HL-60/S4 treated with retinoic acid at 250 ng/mL for 4 days and 3 days (cell line): ENCODE data around the gene TLR10.
"Not testable (repeated sequence)": the region's sequence is repeated elsewhere in the genome, so short reads cannot be mapped to it uniquely, and the experiment has no call there.

Experiments used
- in situ Hi-C: fragments of 300-500 bp; cut with MboI; formaldehyde crosslinking; loops from 2 replicates; pipeline ENCODE4 v1.7.0; 2022; ENCODE audit warnings: low sequenced_read_pairs

Gene TLR10

GRCh38 chr4:38803833-38804653 is 21.3 kb upstream of the TLR10 start:
- in situ Hi-C loops = no loop called here

- in situ Hi-C loops = no loop called here
Measured at GRCh38 chr4:38802561-38803355, 20.0 kb upstream of the TLR10 start.

GRCh38 chr4:38800961-38801450 is 18.2 kb upstream of the TLR10 start:
- in situ Hi-C loops = no loop called here

- in situ Hi-C loops = no loop called here
Measured at GRCh38 chr4:38800366-38800765, 17.6 kb upstream of the TLR10 start.

GRCh38 chr4:38795087-38795486 is 12.3 kb upstream of the TLR10 start:
- in situ Hi-C loops = no loop called here

- in situ Hi-C loops = no loop called here
Measured at GRCh38 chr4:38794051-38794450, 11.3 kb upstream of the TLR10 start.

GRCh38 chr4:38791010-38791409 is 8.2 kb upstream of the TLR10 start:
- in situ Hi-C loops = no loop called here

GRCh38 chr4:38788317-38788716 is 5.5 kb upstream of the TLR10 start:
- in situ Hi-C loops = no loop called here

GRCh38 chr4:38787693-38788092 is 4.9 kb upstream of the TLR10 start:
- in situ Hi-C loops = no loop called here

- in situ Hi-C loops = no loop called here
Measured at GRCh38 chr4:38785901-38786402, 3.2 kb upstream of the TLR10 start.

- in situ Hi-C loops = no loop called here
Measured at GRCh38 chr4:38785041-38785790, 2.4 kb upstream of the TLR10 start.

GRCh38 chr4:38784141-38784540 is 1.4 kb upstream of the TLR10 start:
- in situ Hi-C loops = no loop called here

GRCh38 chr4:38783109-38783460 is 295 bp upstream of the TLR10 start:
- in situ Hi-C loops = no loop called here

- in situ Hi-C loops = no loop called here
Measured at GRCh38 chr4:38781854-38782261, 932 bp downstream of the TLR10 start.

GRCh38 chr4:38780833-38781484 is 1.8 kb downstream of the TLR10 start:
- in situ Hi-C loops = no loop called here

- in situ Hi-C loops = no loop called here
Measured at GRCh38 chr4:38779790-38780189, 3.0 kb downstream of the TLR10 start.

- in situ Hi-C loops = not testable (repeated sequence)
Measured at GRCh38 chr4:38777925-38778324, 4.9 kb downstream of the TLR10 start.

GRCh38 chr4:38775326-38775725 is 7.5 kb downstream of the TLR10 start:
- in situ Hi-C loops = no loop called here

GRCh38 chr4:38774181-38774955 is 8.4 kb downstream of the TLR10 start:
- in situ Hi-C loops = no loop called here

GRCh38 chr4:38770281-38770680 is 12.5 kb downstream of the TLR10 start:
- in situ Hi-C loops = not testable (repeated sequence)
